Astrocyte of the hippocampus (primary cell): Measurements from ENCODE around the gene ZNF574.
"Not testable (repeated sequence)": the region's sequence is repeated elsewhere in the genome, so short reads cannot be mapped to it uniquely, and the experiment has no call there.

ENCODE experiments used
- DNase-seq: peaks from one replicate; pipeline ENCODE4 v3.0.0; 2011; ENCODE audit warnings: low read depth, low spot score

The ZNF574 gene

DNA sequence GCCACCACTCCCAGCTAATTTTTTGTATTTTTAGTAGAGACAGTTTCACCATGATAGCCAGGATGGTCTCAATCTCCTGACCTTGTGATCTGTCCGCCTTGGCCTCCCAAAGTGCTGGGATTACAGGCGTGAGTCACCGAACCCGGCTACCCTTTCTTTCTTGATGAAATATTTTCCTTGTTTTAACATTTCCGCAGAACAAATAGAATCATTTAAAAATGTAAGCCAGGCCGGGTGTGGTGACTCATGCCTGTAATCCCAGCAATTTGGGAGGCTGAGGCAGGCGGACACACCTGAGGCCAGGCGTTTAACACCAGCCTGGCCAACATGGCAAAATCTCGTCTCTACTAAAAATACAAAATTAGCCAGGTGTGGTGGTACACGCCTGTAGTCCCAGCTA lies 24.3 kb downstream of the ZNF574 start:
- DNase-seq = not testable (repeated sequence)

DNA sequence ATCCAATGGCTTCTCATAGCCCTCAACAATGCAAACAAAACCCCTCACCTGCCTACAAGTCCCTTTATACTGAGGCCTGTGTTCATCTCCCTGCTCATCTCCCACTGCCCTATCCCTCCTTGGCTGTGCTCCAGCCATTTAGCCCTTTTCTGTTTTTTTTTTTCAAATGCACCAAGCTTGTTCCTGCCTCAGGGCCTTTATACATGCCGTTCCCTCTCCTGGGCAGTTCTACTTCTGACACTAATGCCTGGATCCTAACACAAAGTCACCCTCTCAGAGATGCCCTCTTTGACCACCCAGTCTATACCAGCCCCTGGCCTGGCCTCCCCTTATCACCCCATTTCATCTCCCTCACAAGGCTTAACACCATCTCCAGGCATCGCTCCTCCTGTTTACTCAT lies 26.9 kb downstream of the ZNF574 start:
- no peak for DNase-seq

DNA sequence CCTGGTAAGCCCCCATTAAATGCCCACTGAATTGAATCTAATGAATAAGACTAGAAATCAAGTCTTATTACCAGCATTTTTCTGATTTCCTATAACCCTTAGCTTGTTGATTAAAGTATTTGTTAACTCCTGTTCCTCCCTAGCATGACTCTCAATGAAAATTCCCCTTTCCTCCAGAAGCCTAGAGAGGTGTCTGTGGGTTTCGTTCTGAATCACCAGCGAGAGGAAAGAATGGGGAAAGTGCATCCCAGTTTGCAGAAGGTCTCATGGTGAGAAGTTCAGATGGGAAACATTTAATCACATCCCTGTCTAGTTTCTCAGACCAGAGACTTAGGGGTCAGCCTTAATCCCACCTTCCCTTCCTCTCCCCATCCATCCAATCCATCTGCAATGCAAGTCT lies 29.4 kb downstream of the ZNF574 start:
- no peak for DNase-seq

DNA sequence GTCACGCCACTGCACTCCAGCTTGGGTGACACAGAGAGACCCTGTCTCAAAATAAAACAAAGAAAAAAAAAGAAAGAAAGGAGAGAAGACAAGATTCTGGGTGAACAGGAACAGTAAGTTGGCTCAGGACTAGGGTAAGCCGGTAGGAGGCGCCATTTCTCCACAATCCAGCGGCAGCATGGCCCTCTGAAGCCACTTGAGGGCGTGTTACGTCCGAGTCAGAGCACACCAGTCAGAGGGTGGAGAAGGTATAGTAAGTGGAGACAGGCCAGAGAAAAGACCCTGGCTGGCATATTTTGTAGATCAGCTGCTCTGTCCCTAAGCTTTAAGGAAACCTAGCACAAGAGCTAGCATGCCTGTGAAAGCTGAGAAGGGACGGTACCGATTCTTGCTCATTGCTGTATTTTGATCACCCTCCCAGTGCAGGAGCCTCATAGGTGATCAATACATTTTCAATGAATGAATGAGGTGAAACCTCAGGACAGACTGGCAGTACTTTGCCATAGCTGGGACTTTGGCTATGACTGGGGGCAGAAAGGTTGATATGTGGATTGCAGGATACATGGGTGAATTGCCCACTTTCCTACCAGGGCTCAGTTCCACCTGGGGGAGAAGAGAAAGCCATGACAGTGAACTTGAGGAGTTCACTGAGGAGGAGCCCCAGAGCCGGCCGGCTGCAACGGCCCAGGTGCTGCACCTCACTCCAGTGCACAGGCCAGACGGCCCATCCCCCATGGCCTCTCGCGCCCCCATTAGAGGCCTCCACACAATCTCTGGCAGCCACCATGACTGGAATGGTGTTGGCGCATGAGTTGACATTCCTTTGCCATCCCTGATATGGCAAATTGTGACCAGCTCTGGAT lies 32.8 kb downstream of the ZNF574 start:
- peak; percentile 92 for DNase-seq

DNA sequence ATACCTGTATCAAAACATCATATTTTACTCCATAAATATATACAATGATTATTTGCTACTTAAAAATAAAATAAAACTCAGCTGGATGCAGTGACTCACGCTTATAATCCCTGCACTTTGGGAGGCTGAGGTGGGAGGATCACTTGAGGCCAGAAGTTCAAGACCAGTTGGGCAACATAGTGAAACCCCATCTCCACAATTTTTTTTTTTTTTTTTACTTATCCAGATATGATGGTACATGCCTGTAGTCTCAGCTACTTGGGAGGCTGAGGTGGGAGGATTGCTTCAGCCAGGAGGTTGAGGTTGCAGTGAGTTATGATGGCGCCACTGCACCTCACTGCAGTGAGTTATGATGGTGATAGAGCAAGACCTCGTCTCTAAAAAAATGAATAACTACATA lies 33.9 kb downstream of the ZNF574 start:
- DNase-seq = no peak

DNA sequence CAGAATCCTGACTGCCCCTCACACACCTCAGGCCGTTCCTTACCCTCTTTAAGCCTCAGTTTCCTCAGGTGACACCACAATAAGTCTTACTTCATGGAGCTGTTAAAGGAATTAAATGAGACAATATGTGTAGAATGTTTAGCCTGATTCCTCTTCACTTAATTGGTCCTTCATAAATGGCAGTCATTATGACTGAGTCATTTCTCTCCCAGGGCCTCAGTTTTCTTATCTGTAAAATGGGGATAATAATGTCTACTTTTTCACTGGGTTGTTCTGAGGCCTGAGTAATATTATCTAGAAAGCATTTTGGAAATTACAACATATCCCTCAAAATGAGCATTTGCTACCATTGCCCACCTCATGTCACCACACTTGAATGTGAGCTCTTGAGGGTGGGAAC lies 34.7 kb downstream of the ZNF574 start:
- no peak for DNase-seq

DNA sequence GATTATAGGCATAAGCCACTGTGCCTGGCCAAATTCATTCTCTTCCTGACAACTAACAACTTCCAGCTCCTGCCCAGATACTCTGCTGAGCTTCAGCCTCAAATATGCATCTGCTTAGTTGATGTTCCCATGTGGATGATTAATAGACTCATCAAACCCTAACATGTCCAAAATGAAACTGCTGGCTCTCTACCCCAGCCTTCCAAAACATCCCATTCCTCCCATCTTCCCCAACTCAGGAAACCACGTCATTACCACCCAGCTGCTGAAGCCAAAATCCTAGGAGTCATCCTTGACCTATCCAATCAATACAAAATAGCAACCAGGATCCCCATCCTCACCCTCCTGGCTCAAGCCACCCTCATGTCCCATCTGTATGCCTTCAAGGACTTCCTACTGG lies 35.4 kb downstream of the ZNF574 start:
- peak; percentile 26 for DNase-seq

DNA sequence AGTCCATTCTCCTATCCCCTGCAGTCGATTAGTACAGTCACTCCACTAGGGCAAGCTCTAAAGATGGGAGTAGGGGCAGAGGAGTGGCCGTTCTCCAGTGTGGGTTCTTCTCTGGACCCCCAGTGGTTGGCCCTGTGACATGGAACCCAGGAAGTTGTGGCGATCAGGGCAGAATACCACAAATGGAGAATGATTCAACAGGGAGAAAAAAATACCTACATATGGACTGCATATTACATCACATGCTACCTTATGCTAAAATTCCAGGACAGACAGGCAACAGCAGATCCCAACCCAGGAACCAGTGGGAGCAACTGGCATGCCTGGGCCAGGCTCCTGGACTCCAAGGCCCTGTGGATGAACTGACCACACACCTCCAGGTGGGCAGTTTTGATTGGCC lies 35.8 kb downstream of the ZNF574 start:
- peak; percentile 23 for DNase-seq

DNA sequence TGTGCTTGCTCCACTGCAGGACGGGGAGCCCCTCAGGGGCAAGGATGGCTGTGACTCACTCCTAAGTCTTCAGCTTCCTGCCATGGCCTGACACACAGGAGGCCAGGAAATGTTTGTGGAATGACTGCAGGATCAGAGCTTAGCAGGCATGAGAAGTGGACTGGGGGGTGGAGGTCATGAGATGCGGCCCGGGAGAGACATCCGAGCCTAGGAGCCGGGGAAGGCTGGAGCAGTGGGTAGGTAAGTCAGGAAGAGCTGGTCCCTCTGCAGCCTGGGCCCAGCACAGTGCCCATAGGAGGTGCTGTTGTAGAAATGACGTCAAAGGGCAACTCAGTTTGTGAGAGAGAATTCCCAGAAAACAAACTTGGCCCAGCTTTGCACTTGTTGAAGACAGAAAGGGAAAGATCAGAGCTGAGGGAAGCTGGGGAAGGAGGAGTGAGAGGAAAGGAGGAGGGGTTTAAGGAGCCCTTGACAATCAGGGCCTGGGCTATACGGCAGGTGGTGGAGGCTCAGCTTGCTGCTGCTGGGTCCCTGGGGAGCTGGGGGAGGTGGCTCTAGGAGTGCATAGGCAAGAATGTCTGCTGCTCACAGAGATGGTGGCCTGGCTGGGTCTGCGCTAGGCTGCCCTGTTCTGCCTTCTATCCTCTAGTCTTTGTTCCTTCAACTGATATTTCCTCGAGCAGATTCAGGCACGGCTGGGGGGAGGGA lies 37.8 kb downstream of the ZNF574 start:
- peak; percentile 88 for DNase-seq

DNA sequence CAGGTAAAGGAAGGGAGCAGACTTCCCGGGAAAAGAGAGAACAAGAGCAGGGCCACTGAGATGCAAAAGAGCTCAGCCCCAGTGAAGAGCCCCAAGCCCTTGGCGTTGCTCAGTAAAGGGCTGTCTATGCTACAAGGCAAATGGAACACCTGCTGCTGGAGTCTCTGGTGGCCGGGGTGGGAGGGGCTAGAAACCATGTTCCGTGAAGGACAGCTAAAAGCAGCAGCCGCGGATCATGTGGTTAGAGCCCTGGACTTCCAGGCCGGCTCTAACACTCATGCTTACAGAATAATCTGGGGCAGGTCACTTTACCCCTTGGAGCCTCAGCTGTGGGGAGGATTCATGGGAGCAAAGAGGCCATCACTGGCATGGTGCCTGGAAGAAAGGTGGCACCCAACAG lies 38.4 kb downstream of the ZNF574 start:
- DNase-seq = no peak

DNA sequence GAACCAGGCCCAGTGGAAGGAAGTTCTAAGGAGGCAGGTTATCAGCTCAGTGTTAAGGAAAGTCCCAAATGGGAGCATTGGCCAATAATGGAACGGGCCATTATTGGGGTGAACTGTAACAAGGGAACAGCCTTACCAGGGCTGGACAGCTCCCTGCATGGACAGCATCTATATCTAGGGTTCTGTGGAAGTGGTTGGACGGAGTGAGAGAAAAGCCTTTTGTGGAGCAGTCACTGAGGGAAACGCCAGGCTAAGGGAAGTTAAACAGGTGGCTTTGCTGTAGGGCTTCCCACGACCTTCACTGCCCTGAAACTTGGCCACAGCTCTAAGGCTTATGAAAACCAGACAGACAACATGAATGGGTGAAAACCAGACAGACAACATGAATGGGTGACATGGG lies 39.3 kb downstream of the ZNF574 start:
- DNase-seq = peak; percentile 47

DNA sequence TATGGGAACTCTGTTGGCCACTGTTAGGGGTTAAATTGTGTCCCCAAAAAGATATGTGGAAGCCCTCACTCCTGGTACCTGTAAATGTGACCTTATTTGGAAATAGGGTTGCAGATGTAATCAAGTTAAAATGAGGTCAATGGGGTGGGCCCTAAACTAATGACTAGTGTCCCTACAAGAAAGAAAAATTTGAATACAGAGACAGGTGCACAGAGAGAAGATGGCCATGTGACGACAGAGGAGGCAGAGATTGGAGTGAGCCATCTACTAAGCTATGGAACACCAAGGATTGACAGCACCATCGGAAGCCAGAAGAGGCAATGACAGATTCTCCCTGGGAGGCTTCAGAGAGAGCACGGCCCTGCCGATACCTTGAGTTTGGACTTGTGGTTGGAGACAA lies 39.7 kb downstream of the ZNF574 start:
- DNase-seq = no peak

DNA sequence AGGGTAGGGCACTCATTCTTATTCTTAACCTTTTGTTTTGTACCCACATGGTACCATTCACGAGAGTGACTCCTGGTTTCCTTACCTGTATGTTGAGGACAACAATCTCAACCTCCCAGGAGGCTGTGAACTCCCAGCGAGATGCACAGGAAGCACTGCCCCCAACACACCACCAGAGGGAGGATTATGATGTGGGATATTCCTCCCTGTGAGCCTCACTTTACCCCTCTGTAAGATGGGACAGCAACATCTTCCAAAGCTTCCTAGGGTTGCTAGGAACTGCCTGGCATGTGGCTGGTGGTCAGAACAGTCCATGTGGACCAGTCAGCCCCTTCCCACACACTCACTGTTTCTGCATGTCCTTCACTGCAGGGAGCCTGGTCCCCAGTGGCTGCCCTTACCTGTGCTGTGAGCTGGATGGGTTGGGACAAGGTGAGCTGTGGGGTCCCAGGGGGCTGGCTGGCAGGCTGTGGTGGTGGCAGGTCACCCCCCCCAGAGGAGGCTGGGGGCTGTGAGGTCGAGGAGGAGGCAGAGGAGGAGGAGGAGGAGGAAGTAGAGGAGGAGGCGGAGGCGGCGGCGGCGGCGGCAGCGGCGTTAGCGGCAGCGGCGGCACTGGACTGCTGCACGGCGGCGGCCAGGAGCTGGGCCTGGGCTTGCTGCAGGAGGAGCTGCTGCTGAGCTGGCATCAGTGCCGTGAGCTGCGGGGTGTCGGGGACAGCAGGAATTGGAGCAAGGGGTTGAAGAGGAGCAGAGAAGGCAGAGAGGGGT lies 40.5 kb downstream of the ZNF574 start:
- DNase-seq = no peak

DNA sequence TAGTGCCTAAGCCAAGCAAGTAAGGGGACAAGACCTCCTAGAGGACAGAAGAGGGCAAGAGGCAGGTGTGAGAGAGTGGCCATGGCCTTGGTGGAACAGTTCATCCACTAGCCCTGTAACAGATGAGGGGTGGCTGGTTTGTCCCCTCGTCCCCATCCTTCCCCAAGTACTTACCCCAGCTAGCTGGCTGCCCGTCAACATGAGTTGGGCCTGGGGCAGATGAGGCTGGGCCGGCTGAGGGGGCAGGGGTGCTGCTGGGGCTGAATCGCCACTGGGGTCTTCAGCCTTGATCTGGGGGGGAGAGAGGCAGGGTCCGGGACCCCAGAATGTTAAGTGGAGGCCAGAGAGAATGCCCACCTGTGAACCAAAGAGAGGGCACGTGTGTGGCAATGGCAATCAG lies 41.1 kb downstream of the ZNF574 start:
- DNase-seq = no peak

DNA sequence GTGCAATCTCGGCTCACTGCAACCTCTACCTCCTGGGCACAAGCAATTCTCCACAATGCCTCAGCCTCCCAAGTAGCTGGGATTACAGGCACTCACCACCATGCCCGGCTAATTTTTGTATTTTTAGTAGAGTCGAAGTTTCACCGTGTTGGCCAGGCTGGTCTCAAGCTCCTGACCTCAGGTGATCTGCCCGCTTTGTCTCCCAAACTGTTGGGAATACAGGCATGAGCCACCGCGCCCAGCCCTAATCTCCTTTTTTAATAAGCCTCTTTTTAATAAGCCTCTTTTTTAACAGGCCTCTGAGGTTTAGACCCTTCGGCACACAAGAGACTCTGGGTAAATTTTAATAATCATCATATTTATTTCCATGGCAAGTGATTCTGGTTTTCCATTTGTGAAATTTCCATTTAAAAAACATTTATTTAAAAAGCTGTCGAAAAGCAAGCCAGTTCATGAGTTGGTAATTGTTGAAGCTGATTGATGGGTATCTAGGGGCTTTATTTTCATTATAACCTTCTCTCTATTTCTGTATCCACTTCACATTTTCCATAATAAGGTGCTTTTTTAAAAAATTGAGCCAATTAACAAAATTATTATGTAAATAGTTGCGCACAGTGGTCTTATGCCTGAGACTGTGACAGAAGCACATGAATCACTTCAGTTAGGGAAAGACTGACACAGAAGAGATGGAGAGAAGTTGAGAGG lies 44.5 kb downstream of the ZNF574 start:
- no peak for DNase-seq

DNA sequence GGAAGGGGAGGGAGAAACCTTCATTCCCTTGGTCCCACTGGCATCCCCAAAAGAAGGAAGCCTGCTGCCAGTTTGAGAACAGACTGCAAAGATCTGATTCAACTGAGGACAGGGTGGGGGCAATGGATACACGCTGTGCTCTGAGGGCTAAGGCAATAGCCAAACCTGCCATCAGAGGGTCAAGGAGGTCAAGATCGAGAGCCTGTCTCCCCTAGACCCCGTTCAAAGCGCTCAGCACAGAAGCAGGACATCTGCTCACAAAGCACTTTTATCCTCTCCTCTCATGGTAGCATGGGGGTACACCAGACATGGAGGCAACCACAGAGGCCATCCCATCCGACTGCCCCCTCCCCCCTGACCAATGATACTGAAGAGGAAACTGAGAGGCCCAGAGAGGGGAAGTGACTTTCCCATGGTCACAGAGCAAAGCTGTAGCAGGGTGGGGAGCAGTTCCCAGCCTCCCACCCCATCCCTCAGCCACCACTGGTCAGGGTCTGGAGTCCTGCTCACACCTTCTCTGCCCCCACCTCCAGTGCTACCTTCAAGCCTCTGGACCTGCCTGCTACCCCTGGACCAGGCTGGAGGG lies 45.2 kb downstream of the ZNF574 start:
- DNase-seq = no peak

DNA sequence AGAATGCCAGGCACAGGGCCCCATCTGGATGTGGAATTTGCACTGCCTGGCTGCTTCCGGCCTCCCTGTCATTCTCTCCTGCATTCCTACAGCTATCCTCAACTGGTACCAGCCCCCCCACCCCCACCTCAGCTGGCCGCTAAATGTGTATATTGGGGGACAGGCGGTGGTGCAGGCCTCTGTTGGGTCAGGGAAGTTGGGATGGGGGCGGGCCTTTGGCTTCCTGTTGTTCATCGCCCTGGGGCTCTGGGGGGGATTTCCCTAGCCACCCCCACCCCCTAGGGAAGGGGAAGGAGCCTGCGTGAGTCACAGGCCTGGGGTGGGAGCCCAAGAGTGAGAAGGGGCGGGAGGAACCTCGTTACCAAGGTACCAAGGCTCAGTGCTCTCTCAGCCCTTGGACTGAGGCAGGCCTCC lies 45.7 kb downstream of the ZNF574 start:
- DNase-seq = peak; percentile 74

DNA sequence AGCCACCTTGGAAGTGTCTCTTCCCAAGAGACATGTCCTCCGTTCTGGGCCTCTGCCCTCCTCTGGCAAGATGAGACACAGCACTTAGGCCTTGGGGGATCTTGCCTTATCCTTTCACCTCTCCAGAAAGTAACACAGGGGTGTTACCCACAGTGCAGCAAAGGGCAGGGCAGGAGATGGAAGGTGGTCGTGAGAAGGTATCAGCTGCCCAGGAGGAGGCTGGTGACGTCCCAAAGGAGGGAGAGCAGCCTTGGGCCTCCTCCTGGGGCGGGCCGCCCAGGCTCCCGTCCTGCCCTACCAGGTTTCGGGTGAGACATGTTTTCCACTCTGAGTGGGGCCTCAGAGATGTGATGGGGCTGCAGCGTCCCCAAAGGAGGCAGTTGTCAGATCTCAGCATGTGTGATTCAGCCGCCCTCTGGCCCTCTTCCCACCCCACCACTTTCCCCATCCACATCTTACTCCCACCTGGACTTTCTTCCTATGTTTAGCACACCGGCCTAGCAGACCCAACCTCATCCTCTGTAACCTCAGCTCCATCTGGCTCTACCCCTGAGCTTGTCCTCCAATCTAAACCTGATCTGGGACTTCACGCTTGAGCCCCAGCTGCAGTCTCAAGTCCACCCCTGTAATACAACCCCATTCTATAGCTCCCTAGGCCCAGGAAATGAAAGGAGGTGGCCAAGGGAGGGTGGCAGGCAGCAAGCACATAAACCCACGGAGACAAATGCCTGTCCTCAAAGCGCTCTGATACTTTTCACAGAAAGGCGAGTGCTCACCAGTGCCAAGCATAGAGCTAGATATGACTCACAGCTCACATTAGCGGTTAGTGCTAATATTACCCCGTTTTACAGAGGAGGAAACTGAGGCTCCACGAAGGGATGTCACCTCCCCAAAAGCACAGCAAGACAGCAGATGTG lies 47.0 kb downstream of the ZNF574 start:
- no peak for DNase-seq

DNA sequence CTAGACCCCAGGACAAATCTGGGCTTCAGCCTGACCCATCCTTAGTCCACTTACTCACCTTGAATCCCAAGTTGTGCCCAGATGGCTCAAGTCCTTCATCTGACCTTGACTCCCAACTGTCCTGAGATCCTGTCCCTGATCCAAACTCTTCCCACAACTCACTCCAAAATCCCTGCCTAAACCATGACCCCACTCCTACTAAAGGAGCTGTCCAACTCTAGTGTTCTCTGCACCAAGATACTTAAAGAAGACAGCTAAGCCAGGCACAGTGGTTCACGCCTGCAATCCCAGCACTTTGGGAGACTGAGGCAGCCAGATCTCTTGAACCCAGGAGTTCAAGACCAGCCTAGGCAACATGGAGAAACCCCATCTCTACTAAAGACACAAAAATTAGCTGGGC lies 47.8 kb downstream of the ZNF574 start:
- DNase-seq = no peak

DNA sequence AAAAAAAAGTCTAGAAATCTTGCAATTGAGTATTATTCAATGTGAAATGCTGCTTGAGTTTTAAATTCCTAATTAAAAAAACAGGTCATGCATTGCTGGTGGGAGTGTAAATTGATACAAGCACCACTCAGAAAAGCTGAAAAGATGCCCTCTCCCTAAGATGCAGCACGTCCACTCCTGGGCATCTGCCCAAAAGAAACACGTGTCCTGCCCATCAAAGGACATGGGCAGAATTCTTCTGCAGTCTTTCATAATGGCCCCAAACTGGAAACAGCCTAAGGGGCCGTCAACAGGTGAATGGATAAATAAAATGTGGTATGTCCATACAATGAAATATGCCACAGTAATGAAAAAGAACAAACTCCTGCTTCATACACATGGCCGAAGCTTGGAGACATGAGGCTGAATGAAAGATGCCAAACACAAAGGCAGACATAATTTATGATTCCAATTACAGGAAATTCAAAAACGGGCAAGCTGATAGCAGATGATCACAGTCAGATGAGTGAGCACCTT lies 48.5 kb downstream of the ZNF574 start:
- no peak for DNase-seq
